ENCODE measurements around the gene ZYX. TPM values are rescaled to one million over a fixed set of nuclear protein-coding genes. Genes with fewer than 3 reads are reported as not detected.

Gene ZYX
- total RNA-seq, 6 donors from 2014 or later = 44.6 to 345 (median 222) TPM

- H3K27me3 ChIP-seq = no peaks in the 10 kb centered on the region
- no peaks in the 10 kb centered on the region for H3K9me3 ChIP-seq
- DNase-seq = no peak
- H3K4me3 ChIP-seq = no peak overlapping the region
- H3K36me3 ChIP-seq = no peaks in the 10 kb centered on the region
- no peak for ATAC-seq (ENCODE audit: low FRiP score in 2 of 2)
- WGBS, 2 donors = 85 to 87% methylated on average over 16 of the region's 16 CpGs
- H3K4me1 ChIP-seq = no peaks in the 10 kb centered on the region
- H3K27ac ChIP-seq = no peak overlapping the region
- TF ChIP-seq CTCF (IDR thresholded peaks at IDR 0.05) = no peak
- no peak for TF ChIP-seq EP300 (IDR thresholded peaks at IDR 0.05)
- no peak for TF ChIP-seq POLR2AphosphoS5 (IDR thresholded peaks at IDR 0.05)
- TF ChIP-seq POLR2A (IDR thresholded peaks at IDR 0.05) = no peak
Observed at GRCh38 chr7:143355450-143356385, 25.4 kb upstream of the ZYX start.

GRCh38 chr7:143356414-143357050, 24.6 kb upstream of the ZYX start:
- DNase-seq = no peak

GRCh38 chr7:143358626-143359025, 22.5 kb upstream of the ZYX start:
- DNase-seq = no peak
- Histone ChIP-seq H3K36me3 (no peaks in the 10 kb centered on the region), H3K9me3 (no peaks in the 10 kb centered on the region), H3K27me3 (peaks cover 0 to 28% (median 13%) of the 10 kb centered on the region in 4 donors), H3K27ac (no peak overlapping the region), H3K4me1 (peaks cover 15 to 22% (median 16%) of the 10 kb centered on the region in 4 donors), H3K4me3 (no peak overlapping the region)
- ATAC-seq (ENCODE audit: low FRiP score in 2 of 2) = no peak
- TF ChIP-seq POLR2A (IDR thresholded peaks at IDR 0.05) = no peak
- TF ChIP-seq EP300 (IDR thresholded peaks at IDR 0.05) = no peak
- no peak for TF ChIP-seq CTCF (IDR thresholded peaks at IDR 0.05)
- TF ChIP-seq POLR2AphosphoS5 (IDR thresholded peaks at IDR 0.05) = no peak
- WGBS, 2 donors = 84 to 86% methylated on average over 12 of the region's 12 CpGs

More at GRCh38 chr7:143356414-143357050, 24.6 kb upstream of the ZYX start:
- H3K27me3 ChIP-seq = peaks cover 0 to 8% (median 3%) of the 10 kb centered on the region in 4 donors
- H3K27ac ChIP-seq = no peak overlapping the region
- no peak for ATAC-seq (ENCODE audit: low FRiP score in 2 of 2)
- TF ChIP-seq POLR2AphosphoS5 (IDR thresholded peaks at IDR 0.05) (no peak), EP300 (IDR thresholded peaks at IDR 0.05) (no peak), POLR2A (IDR thresholded peaks at IDR 0.05) (no peak), CTCF (IDR thresholded peaks at IDR 0.05) (no peak)
- no peaks in the 10 kb centered on the region for H3K36me3 ChIP-seq
- no peak overlapping the region for H3K4me3 ChIP-seq
- no peaks in the 10 kb centered on the region for H3K9me3 ChIP-seq
- WGBS, 2 donors = 84 to 91% methylated on average over 10 to 13 of the region's 13 CpGs
- H3K4me1 ChIP-seq = peaks cover under 1 to 5% (median 4%) of the 10 kb centered on the region in 4 donors

- Histone ChIP-seq H3K9me3 (no peaks in the 10 kb centered on the region), H3K27ac (no peak overlapping the region), H3K27me3 (peaks cover 0 to 28% (median 14%) of the 10 kb centered on the region in 4 donors), H3K4me3 (no peak overlapping the region), H3K36me3 (no peaks in the 10 kb centered on the region), H3K4me1 (peaks cover 15 to 22% (median 16%) of the 10 kb centered on the region in 4 donors)
- 68 to 70% methylated on average over 10 to 11 of the region's 11 CpGs for WGBS, 2 donors
- ATAC-seq (ENCODE audit: low FRiP score in 2 of 2) = no peak
- no peak for DNase-seq
- TF ChIP-seq POLR2AphosphoS5 (IDR thresholded peaks at IDR 0.05) (no peak), CTCF (IDR thresholded peaks at IDR 0.05) (no peak), POLR2A (IDR thresholded peaks at IDR 0.05) (no peak), EP300 (IDR thresholded peaks at IDR 0.05) (no peak)
Observed at GRCh38 chr7:143359771-143360353, 21.3 kb upstream of the ZYX start.
